SU-DHL-6 (cell line): ENCODE data around the gene ZNF507.

Experiments used
- CTCF ChIP-seq: fragments of 200-600 bp; sonication (generic); IDR thresholded peaks from one replicate; pipeline ENCODE4 v1.5.1; 2017; ENCODE audit warnings: antibody characterized with exemption, mild to moderate bottlenecking, low read length, moderate library complexity; ENCODE audit not compliant: insufficient read depth, poor library complexity, severe bottlenecking
- EZH2phosphoT487 ChIP-seq: fragments of 200-600 bp; sonication (generic), shearing (Covaris generic); conservative IDR thresholded peaks from 2 replicates; pipeline ENCODE4 v1.6.1; 2018; ENCODE audit warnings: mild to moderate bottlenecking, antibody characterized with exemption, low read length, moderate library complexity, mixed read lengths

DNA sequence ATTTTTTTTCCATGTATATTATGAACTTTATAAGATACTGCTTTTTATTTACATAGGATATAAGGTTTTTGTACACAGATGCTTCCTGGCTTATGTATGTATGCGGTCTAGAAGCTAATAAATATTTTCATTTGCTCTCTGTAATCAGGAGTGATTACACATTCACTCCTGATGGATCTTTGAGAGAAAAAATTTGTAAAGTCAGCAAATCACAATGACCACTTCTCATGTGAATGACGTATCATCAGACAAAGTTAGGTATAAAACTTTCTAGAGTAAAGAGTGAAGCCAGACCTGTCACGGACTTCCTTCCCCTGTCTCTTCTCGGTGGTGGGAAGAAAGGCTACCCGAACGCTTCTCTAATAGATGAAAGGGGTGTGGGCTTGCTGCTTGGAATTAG lies 91.3 kb downstream of the ZNF507 start:
- TF ChIP-seq CTCF (no peak), EZH2phosphoT487 (no peak)
